Sigmoid colon (tissue), 4 donors: Measurements from ENCODE around the gene RBP7.

Source experiments
- CTCF ChIP-seq, 4 experiments: fragments of 450-650 bp in 3 of 4; fragments of 200-600 bp in 1 of 4; IDR thresholded peaks; one replicate each; pipeline ENCODE4 v1.5.1; 2016 to 2019; ENCODE audit warnings: antibody characterized with exemption in 4 of 4, mild to moderate bottlenecking in 3 of 4, moderate library complexity in 2 of 4
- EP300 ChIP-seq, 4 donors: sonication (generic); formaldehyde crosslinking; IDR thresholded peaks; one replicate each; pipeline ENCODE4 v1.6.1; 2017; ENCODE audit warnings: antibody characterized with exemption in 4 of 4
- POLR2A ChIP-seq, 2 donors: fragments of 450-650 bp; IDR thresholded peaks; one replicate each; pipeline ENCODE4 v1.6.1; 2016; ENCODE audit warnings: antibody characterized with exemption in 2 of 2, mild to moderate bottlenecking in 2 of 2, moderate library complexity in 2 of 2
- POLR2AphosphoS5 ChIP-seq, 4 donors: sonication (generic); formaldehyde crosslinking; IDR thresholded peaks; one replicate each; pipeline ENCODE4 v1.6.1; 2017; ENCODE audit warnings: antibody characterized with exemption in 4 of 4

DNA sequence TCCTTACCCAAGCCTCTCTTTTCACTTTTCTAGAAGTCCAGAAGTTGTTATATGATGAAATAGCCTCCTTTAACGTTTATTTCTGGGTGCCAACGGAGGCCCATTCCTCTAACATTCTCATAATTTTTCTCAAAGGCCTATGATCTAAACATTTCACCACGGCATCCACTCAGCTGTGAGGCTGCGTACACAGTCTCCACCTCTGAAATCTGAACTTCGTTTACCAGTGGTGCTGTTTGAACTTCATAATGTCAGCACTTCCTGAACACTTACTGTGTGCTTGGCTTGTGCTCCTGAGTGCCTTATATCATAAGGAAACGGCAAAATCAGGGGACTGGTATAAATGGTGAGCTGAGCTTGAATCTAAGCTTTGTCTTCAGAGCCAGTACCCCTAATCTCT is 12.0 kb upstream of the RBP7 start:
- TF ChIP-seq CTCF (IDR thresholded peaks at IDR 0.05): no peak
- TF ChIP-seq POLR2A (IDR thresholded peaks at IDR 0.05): no peak
- TF ChIP-seq EP300 (IDR thresholded peaks at IDR 0.05): no peak
- TF ChIP-seq POLR2AphosphoS5 (IDR thresholded peaks at IDR 0.05): no peak
